IPS DF 6.9 (cell line): ENCODE measurements around the gene FAM89A.

ENCODE experiments used
- DNase-seq: peaks from one replicate; pipeline ENCODE4 v3.0.0-alpha.2; 2013; ENCODE audit warnings: low read depth, low spot score
- H3K27ac ChIP-seq: one replicate; pipeline ENCODE4 v1.5.1; 2013; ENCODE audit warnings: low read length, control low read depth
- H3K27me3 ChIP-seq: 2 replicates; pipeline ENCODE4 v1.6.1; 2013; ENCODE audit warnings: mild to moderate bottlenecking, low read length; ENCODE audit not compliant: control insufficient read depth, insufficient read depth
- H3K36me3 ChIP-seq: 2 replicates; pipeline ENCODE4 v1.6.1; 2013; ENCODE audit warnings: low read length; ENCODE audit not compliant: control insufficient read depth, insufficient read depth
- H3K4me1 ChIP-seq: 2 replicates; pipeline ENCODE4 v1.6.1; 2013; ENCODE audit warnings: low read length; ENCODE audit not compliant: control insufficient read depth, insufficient read depth
- H3K4me3 ChIP-seq: 2 replicates; pipeline ENCODE4 v1.5.1; 2013; ENCODE audit warnings: mild to moderate bottlenecking, low read length
- H3K9me3 ChIP-seq: 2 replicates; pipeline ENCODE4 v1.6.1; 2013; ENCODE audit warnings: low read length, inconsistent platforms; ENCODE audit not compliant: control insufficient read depth, insufficient read depth
- WGBS: extraction: QIAGEN DNeasy Blood & Tissue Kit; methylation state at CpG from one replicate; pipeline ENCODE4 v1.1.7; 2013; ENCODE audit warnings: mixed read lengths, missing lambda C conversion rate; ENCODE audit not compliant: insufficient read length, insufficient coverage; 5-methylcytosine and 5-hydroxymethylcytosine counted together

The FAM89A gene

GRCh38 chr1:230979389-230979716, 60.7 kb downstream of the FAM89A start:
- H3K4me1 ChIP-seq, result no peaks in the 10 kb centered on the region
- H3K27ac ChIP-seq, result no peak overlapping the region
- WGBS, result no CpG with 5 or more reads among the region's 12 CpGs
- H3K4me3 ChIP-seq, result peak overlapping the region; percentile 81; the same call in 1 of the 2 replicates
- no peaks in the 10 kb centered on the region for H3K9me3 ChIP-seq
- H3K36me3 ChIP-seq, result no peaks in the 10 kb centered on the region
- peaks cover 15% of the 10 kb centered on the region for H3K27me3 ChIP-seq
- no peak for DNase-seq

DNA sequence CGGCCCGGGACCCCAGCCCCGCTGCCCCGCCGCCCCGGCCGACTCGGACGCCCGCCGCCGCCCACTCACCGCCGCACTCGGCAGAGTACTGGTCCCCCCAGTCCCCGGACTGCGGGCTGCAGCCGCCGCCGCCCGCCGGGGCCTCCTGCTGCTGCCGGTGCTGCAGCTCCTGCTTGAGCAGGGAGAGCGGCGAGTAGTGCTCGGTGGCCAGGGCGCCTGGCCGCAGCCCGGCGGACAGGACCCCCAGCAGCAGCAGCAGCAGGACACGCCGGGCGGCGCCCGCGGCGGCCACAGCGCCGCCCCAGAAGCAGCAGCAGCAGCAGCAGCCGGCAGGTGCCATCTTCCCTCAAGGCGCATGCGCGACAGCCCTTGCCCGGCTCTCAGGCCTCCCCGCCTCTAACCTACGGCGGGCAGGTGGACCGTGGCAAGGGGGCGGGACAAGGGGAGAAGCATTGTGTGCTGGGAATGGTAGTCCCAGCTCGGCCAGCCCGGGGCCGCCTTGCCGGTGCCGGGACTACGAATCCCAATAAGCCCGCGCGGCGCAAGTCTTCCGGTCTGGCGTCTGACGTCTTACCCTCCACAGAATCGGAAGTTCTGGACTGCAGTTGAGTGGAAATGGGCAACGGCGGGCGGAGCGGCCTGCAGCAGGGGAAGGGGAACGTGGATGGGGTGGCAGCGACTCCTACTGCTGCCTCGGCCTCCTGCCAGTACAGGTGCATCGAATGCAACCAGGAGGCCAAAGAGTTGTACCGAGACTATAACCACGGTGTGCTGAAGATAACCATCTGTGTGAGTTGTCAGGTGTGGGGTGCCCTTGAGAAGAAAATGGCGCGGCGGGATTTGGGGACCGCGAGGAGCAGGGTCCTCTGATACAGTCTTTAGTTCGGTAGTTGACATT, 61.3 kb downstream of the FAM89A start, which contains the start of the genes ARV1 and TTC13:
ARV1 (plus strand) TSS at position 604 of the 898 bp plus-strand sequence; CDS start at position 616, 12 bp downstream.
TTC13 (minus strand) TSS at position 371 of the 898 bp plus-strand sequence; CDS start at position 340, 31 bp downstream.
- peak within 1 kb of the TSS; percentile 89 for H3K4me3 ChIP-seq
- no peaks in the 10 kb centered on the region for H3K4me1 ChIP-seq
- no peak within 1 kb of the TSS for H3K27ac ChIP-seq
- H3K27me3 ChIP-seq, result peaks cover 10% of the 10 kb centered on the region
- no peaks in the 10 kb centered on the region for H3K9me3 ChIP-seq
- no peaks in the 10 kb centered on the region for H3K36me3 ChIP-seq
- peak; percentile 89 for DNase-seq
- no CpG with 5 or more reads among the region's 79 CpGs for WGBS

GRCh38 chr1:230977761-230978490, 62.1 kb downstream of the FAM89A start:
- no peak for DNase-seq
- H3K4me3 ChIP-seq, result peak overlapping the region; percentile 89; the same call in 1 of the 2 replicates
- peaks cover 4% of the 10 kb centered on the region for H3K27me3 ChIP-seq
- H3K27ac ChIP-seq, result no peak overlapping the region
- no CpG with 5 or more reads among the region's 52 CpGs for WGBS
- H3K36me3 ChIP-seq, result no peaks in the 10 kb centered on the region
- no peaks in the 10 kb centered on the region for H3K4me1 ChIP-seq
- H3K9me3 ChIP-seq, result no peaks in the 10 kb centered on the region

DNA sequence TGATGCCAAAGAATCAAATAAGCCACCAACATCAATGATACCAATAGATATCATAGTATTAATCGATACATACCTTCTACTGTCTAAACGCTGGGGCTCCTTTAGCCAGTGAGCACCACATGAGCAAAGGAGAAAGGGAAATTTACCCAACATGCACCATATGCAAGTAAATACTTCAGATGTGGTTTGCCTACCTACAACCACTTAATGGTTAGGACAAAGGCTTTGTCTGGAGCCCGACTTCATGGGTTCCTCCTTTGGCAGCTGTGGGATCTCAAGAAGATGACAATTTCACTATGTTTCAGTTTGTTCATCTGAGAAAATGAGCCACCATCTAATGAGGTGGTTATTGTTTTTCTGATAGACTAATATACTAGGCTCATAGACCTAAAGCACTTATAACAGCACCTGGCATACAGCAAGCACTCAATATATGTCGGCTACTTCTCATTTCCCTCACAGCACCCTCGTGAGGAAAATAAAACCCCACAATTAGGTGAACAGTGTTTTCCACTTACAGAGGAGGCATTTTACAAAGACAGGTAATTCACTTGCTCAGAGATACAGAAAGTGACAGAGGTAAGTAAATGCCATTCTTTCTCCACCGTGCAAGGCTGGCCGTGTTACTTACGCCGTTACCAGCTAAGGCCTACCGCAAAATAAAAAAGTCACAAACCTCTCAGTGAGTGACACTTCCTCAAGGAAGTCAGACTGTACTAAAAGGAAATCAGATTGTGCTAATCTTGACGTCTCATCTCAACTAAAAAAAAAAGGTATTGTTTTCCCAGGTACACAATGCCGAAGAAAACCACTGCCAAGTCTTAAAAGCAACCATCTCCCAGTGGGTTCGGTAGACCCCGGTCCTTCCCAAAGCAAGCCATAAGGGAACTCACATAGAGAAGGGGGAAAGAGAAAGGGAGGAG, 63.0 kb downstream of the FAM89A start:
- Histone ChIP-seq H3K36me3 (no peaks in the 10 kb centered on the region), H3K27me3 (no peaks in the 10 kb centered on the region; the same call in 1 of the 2 replicates), H3K27ac (no peak overlapping the region), H3K4me3 (no peak overlapping the region), H3K4me1 (no peaks in the 10 kb centered on the region), H3K9me3 (no peaks in the 10 kb centered on the region)
- DNase-seq, result no peak
- no CpG with 5 or more reads among the region's 14 CpGs for WGBS

DNA sequence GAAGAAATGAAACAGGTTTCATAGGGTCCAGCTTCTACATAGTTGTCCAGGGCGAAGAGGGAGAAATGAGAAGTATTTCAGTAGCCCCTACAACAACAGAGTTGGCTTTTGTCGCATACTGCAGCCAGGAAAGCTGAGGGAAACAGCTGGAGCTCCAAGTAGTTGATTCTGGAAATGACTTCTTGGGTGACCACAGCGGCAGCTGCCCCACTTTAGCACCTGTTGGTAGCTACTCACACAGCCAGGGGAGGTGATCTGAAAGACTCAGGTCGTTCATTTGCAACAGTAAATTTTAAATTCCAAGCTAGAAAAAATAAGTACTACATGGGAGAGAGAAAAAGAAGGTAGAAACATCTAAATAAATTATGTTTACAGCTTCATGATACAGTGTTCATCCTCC, 63.7 kb downstream of the FAM89A start:
- Histone ChIP-seq H3K36me3 (no peaks in the 10 kb centered on the region), H3K27ac (no peak overlapping the region), H3K27me3 (no peaks in the 10 kb centered on the region; the same call in 1 of the 2 replicates), H3K4me3 (no peak overlapping the region), H3K9me3 (no peaks in the 10 kb centered on the region), H3K4me1 (no peaks in the 10 kb centered on the region)
- no CpG with 5 or more reads among the region's 4 CpGs for WGBS
- no peak for DNase-seq

GRCh38 chr1:230975636-230976035, 64.4 kb downstream of the FAM89A start:
- no peak for DNase-seq
- H3K9me3 ChIP-seq, result no peaks in the 10 kb centered on the region
- H3K27me3 ChIP-seq, result no peaks in the 10 kb centered on the region
- H3K27ac ChIP-seq, result no peak overlapping the region
- no peak overlapping the region for H3K4me3 ChIP-seq
- no peaks in the 10 kb centered on the region for H3K4me1 ChIP-seq
- no CpG with 5 or more reads among the region's 3 CpGs for WGBS
- no peaks in the 10 kb centered on the region for H3K36me3 ChIP-seq

DNA sequence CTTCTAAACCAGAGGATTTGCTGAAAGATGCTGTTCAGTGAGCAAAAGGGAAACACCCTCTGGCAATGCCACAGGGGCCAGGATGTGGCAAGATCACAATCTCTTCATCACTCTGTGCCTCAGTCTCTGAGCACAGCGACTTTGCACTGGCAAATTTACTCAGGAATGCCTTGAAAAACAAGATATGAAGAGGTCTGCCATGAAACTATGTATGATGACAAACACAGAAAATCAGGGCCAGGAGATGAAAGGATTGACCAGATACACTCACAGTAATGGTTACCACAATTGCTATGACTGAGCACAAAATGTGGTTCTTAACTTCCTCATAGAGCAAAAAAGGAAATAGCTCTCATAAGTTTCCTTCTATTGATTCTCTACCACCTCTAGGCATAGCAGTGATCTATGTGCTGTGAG, 67.2 kb downstream of the FAM89A start:
- H3K36me3 ChIP-seq, result no peaks in the 10 kb centered on the region
- WGBS, result no CpG with 5 or more reads among the region's 1 CpG

DNA sequence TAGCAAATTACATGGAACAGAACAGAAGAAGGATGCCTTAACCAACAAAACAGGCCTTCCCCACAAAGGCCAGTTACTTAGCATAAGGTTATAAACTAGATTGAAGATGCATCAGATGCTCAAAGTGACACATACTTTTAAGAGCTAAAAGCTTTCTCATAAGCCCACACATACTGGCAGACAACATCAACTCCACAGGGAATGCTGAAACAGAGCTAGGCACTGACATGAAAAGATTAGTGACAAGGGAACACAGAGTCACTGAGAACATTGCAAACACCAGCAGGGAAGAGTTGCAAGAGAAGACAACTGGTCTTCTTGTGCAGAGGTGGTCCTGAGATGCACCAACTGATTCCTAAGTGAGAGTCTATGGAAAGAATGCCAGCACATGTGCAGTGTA, 68.3 kb downstream of the FAM89A start:
- Histone ChIP-seq H3K4me1 (no peaks in the 10 kb centered on the region), H3K4me3 (no peak overlapping the region), H3K36me3 (no peaks in the 10 kb centered on the region), H3K27me3 (no peaks in the 10 kb centered on the region), H3K27ac (no peak overlapping the region), H3K9me3 (no peaks in the 10 kb centered on the region)
- no peak for DNase-seq

More for the DNA sequence above, 67.2 kb downstream of the FAM89A start:
- H3K27ac ChIP-seq, result no peak overlapping the region
- no peaks in the 10 kb centered on the region for H3K27me3 ChIP-seq
- H3K4me3 ChIP-seq, result no peak overlapping the region
- no peak for DNase-seq
- no peaks in the 10 kb centered on the region for H3K9me3 ChIP-seq
- H3K4me1 ChIP-seq, result no peaks in the 10 kb centered on the region

DNA sequence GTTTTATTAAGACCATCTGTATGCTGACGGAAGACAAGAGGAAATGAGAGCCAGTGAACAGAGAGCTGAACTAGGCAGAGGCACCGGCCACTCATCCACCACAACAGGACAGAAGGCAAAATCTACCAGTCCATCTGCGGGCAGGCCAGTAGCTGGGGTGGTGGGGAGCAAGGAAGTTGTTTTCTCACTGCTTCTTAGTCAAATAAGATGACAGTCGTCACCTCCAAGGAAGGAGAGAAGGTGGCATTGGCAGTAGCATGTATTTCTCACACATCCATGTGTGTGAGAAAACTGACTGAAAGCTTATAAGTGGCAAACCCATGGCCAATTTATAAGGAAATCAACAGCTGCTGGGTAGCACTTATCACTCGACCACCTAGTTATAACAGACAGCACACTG, 69.6 kb downstream of the FAM89A start:
- Histone ChIP-seq H3K4me1 (no peaks in the 10 kb centered on the region), H3K9me3 (no peaks in the 10 kb centered on the region), H3K36me3 (no peaks in the 10 kb centered on the region), H3K27ac (no peak overlapping the region), H3K4me3 (no peak overlapping the region), H3K27me3 (no peaks in the 10 kb centered on the region)
- DNase-seq, result no peak
- no CpG with 5 or more reads among the region's 5 CpGs for WGBS
